ENCODE data around the gene ACSL3.
"Not testable (repeated sequence)": the region's sequence is repeated elsewhere in the genome, so short reads cannot be mapped to it uniquely, and the experiment has no call there.

ACSL3 gene

DNA sequence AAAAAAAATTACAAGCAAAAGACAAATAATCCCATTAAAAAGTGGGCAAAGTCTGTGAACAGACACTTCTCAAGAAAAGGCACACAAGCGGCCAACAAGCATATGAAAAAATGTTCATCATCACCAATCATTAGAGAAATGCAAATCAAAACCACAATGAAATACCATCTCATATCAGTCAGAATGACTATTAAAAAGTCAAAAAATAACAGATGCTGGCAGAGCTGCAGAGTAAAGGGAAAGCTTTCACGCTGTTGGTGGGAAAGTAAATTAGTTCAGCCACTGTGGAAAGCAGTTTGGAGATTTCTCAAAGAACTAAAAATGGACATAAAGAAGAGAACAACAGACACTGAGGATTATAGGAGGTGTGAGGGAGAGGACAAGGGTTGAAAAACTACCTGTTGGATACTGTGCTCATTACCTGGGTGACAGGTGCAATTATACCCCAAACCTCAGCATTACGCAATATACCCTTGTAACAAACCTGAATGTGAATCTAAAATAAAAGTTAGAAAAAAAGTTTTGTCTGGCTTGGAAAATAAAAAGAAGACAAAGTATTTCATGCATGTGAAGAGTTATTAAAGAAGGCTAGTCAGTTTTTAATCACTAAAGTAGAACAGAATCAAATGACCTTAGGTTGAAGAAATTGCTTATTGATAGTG lies 8.7 kb upstream of the ACSL3 start:
- DNase-seq (ENCODE audit: low read depth in 2 of 2) = no peak

DNA sequence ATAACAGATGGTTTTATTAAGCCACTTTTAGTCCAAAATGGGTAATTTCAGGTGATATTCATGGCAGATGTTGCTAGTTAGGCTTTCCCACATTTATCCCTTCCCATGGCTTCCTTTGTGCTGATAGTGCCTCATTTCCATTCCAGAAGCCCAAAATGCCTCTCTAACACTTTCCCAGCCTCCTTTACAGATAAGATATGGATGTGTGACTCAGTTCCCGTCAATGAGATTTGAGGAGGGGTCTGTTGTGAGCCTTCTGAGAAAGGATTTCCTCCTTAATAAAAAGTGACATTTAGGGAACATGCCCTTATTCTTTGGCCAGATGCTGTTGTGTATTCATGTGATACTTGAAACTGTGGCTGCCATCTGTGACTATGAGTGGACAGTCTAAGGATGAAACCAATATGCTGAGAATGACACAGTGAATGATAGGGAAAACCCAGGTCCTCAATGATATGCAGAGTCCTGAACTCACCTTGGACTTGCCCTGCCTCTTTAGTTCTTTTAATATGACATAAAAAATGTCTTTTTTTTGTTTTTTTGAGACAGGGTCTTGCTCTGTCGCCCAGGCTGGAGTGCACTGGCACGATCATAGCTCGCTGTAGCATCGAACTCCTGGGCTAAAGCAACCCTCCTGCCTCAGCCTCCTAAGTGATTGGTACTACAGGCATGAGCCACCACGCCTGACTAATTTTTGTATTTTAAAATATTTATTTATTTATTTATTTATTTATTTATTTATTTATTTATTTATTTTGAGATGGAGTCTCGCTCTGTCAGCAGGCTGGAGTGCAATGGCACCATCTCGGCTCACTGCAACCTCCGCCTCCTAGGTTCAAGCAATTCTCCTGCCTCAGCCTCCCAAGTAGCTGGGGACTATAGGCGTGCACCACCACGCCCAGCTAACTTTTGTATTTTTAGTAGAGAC lies 5.8 kb upstream of the ACSL3 start:
- DNase-seq (ENCODE audit: low read depth in 2 of 2) = no peak

DNA sequence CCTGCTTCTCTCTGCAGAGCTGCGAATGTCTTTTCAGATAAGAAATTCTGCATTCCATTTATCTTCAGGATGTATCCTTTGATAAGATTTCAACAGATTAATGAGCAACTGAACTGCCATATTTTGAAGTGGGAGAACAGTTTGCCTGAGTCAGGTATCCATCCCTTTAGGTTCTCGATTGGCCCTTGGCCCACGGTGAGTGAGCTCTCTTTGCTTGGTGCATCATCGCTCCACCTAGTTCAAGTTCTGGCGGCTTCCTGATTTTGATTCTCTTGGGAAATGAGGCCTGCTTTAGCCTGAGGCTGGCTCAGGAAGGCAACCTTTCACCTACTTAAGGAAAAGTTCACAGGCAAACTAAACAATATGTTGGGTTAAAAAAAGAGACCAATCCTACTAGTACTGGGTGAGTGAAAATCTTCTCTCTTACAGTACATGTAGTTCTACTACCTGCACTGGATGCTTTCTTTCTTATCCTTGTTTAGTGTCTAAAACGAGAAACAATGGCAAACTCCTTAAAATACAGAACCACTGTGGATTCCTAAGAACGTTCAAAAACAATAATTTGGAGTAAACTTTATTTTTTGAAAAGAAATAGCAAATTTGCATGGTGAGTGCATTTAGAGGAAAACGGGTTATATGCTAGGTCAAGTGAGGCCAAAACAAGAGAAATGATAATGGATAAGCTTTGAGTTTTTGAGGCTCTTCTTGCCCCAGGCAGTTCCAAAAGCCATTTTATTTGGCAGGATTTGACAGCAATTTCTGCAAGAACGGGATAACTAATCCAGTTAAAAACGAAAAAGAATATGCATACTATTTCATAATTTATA lies 837 bp upstream of the ACSL3 start:
- no peak for DNase-seq (ENCODE audit: low read depth in 2 of 2)

DNA sequence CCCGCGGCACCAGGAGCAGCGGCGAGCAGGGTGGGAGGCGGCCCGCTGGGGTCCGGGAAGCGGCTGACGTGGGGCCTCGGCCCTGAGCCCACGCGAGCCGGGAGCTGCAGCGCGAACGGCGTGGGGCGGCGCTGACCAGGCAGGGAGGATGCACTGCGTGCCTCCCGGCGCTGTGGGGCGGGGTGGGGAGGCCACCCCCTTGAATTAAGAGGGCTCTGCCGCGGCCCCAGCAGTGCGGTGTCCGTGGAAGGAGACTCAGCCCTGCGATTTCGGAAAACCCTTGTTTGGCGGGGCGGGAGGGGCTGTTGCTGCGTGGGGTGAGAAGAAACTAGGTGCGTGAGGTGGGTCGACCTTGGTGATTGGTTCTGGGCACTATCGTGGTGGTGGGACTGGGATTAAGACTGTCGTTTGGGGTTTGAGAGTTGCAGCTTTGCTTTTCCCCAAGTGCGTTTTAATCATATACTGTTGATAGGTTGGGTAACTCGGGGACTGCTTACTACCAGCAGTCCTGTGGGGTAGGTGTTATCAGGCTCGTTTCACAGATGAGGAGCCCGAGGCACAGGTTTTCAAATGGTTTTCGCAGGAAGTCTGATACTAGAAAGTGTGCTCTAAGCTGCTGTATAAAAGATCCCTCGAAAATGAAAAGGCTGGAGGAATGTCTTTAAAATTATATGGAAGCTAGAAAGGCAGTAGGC lies 722 bp downstream of the ACSL3 start:
- DNase-seq (ENCODE audit: low read depth in 2 of 2) = peak in 1 of 2 donors; percentile 10

DNA sequence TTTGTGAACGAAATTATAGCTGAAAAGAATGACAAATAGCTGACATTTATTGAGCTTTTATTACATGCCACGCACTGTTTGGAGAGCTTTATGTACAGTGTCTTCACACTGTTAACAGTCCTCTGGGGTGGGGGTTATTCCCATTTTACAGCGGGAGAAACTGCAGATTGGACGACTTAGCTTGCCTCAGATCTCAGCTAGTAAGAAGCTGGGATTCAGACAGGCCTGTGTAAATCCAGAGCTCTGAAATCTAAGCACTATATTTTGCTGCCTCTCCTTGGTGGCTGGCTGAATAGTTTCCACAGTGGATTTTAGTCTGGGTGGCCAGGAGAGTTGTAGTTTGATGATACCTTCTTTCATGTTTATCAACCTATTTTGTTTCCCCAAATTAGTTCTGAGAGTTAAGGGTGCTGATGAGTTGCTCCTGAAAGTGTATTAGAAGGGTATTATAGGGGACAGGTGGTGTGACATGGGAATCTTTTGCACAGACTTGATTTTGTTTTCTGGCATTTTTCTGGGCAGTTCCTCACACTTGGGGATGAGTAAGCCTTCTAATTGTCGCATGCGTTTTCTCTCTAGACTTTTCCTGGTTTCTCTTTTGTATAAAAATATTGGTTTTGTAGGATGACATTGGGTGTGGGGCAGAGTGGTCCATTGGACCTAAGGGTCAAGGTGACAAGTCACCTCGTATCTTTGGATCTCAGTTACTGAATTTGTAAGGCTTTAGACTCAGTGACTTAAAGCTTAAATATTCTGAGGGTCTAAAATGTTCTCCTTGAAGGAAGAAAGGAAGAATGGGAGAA lies 1.5 kb downstream of the ACSL3 start:
- DNase-seq (ENCODE audit: low read depth in 2 of 2) = no peak

DNA sequence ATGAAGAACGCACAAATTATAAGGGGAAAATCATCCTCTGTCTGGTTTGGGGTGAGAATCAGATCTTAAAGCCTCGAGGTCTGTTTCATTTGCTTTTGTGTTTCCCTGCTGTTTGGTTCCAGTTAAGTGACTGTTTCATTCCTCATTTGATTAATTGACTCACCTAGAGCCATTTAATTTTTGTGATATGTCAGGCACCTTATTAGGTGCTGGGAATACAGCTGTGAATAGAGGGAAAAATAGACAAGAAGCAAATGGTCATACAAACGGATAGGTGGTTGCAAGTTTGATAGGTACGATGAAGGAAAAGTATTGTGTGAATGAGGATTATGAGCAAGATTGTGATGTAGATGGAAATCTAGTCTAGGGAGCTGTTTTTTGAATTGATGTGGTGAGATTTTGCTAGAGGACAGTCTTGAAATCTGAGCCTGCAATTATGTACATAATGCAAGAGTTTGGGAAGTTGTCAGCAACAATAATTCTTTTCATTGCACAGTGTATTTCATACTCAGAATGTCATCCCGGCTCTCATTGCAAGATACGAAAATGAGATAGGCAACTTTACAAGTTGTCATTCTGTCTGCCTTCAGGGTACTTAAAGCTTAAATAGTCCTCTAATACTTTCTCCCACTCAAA lies 2.2 kb downstream of the ACSL3 start:
- DNase-seq (ENCODE audit: low read depth in 2 of 2) = no peak

DNA sequence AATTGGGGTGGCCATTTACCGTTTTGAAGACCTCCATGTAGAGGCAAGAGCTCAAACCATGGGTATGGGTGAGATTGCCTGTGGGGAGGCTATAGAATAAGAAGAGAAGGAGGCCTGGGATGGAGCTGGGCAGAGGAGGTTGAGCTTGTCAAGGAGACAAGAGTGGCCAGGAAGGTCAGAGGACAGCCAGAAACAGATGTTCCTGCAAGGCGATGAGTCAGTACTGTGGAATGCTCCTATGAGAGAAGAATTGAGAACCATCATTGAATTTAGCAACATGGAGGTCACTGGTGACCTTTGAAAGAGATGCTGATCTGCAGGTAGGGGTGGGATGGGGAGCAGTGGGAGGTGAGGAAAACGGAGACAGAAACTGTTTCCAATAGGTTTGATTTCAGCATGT lies 3.5 kb downstream of the ACSL3 start:
- no peak for DNase-seq (ENCODE audit: low read depth in 2 of 2)

DNA sequence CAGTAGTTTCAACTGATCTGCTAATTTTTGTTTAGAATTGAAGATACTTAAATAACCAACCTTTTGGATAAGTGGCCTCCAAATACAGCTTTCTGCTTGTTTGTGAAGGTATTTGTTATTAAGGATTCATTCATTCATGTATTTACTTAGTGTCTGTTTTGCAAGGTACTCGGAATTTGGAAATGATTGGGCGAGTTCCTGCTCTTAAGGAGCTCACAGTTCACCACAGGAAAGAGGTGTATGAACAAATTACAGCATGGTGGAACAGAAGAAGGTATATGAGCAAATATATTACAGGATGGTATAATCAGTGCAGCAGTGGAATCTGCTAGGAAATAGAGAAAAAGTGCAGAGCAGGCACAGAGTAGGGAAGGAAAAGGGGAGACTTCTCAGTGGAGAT lies 4.5 kb downstream of the ACSL3 start:
- no peak for DNase-seq (ENCODE audit: low read depth in 2 of 2)

DNA sequence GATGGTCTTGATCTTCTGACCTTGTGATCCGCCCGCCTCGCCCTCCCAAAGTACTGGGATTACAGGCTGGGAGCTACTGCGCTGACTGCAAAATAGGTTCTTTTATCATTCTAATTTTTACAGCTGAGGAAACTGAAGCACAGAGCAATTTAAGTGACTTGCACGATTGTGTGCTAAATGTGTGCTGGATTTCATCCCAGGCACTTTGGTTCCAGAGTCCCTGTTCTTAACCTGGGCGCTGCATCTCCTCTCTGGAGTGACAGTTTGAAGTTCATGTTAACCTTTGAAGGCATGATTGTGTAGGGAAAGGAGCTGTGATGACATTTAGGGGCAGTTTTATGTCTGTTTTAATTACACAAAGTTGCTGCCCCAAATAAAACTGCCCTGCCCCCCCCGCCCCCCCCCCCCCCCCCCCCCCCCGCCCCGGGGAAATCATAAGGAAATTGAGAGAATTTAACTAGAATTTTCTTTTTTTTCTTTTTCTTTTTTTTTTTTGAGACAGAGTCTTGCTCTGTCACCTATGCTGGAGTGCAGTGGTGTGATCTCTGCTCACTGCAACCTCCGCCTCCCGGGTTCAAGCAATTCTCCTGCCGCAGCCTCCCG lies 5.6 kb downstream of the ACSL3 start:
- DNase-seq (ENCODE audit: low read depth in 2 of 2) = no peak

DNA sequence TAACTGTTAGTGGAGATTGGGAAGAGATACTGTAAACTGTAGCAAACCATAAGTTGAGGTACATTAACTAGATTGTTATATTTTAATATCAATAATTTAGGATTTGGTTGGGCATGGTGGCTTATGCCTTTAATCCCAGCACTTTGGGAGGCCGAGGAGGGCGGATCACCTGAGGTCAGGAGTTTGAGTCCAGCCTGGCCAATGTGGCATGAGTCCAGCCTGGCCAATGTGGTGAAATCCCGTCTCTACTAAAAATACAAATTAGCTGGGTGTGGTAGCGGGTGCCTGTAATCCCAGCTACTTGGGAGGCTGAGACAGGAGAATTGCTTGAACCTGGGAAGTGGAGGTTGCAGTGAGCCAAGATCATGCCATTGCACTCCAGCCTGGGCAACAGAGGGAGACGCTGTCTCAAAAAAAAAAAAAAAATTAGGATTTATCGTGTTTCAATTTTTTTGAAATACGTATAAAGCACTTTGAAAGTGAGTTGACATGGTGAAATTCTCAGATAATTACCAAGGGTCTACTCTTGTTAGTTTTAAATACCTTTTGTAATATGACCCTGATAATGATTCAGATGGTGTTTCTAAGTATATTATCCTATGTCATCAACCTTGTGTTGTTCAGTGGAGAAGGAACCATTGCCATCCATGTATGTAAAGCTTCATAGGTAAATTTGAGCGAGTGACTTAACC lies 7.9 kb downstream of the ACSL3 start:
- not testable (repeated sequence) for DNase-seq (ENCODE audit: low read depth in 2 of 2)

DNA sequence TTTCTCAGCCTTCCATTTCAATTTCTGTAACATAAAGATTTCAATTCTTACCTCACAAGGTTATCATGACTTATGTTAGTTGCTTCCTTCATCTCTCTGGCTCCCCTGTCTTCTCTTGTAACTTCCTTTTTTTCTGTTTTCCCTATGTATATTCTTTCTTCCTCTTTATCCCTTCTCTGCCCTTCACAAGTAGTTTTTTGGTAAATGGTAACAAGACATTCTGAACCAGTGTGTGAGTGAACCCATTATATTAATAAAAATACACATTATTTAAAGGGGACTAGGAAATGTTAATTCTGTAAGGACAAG lies 8.4 kb downstream of the ACSL3 start:
- DNase-seq (ENCODE audit: low read depth in 2 of 2) = no peak

DNA sequence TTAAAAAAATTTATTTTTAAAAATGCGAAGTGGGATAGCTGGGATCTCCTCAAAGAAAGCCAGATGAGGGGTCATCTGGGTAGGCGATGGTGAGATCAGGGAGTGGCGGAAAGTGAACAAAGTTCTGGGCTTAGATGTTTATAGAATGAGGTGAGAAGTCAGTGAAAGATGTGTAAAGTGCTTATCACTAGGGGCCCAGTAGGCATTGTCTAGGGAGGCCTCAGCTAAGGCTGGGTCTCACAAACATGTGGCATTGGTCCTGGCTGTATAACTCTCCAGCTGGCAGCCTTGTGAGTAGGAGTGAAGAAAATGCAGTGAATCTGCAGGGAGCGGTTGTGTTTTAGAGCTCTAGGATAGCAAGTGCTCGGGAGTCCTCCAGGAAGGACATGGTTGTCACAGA lies 10.5 kb downstream of the ACSL3 start:
- no peak for DNase-seq (ENCODE audit: low read depth in 2 of 2)

DNA sequence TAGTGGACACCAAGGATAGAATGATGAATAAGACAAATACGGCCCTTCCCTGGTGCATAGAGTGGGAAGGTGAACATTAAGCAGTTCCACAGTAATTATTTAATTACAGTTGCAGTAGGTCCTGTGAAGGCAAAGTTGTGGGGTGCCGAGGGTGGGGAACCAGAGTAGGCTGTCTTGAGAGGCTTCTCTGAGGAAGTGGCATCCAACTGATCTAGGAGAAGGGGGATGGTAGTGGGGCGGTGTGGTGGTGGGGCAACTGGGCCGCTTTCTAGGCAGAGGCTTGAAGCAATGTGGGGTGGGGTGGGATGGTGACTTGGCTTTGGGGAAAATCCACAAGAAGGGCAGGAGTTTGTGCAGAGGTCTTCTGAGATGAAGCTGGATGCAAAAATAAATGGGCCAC lies 11.7 kb downstream of the ACSL3 start:
- no peak for DNase-seq (ENCODE audit: low read depth in 2 of 2)

DNA sequence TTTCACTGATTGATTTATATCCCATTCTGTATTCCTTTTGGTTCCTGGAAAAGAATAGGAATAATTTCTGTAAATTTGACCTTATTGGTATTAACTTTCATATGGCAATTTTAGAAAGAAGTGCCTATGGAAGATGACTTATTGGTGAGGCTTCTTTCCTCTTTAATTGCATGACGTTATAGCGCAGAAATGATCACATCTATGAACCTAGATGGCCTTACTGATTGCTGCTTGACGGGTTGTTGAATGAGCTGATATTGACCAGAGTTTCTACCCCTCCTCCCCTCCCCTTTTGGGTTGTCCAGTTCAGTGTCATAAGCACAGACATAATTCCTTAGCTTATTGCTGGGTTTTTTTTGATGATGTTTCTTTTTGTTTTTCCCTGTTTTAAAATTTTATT lies 14.6 kb downstream of the ACSL3 start:
- DNase-seq (ENCODE audit: low read depth in 2 of 2) = no peak

DNA sequence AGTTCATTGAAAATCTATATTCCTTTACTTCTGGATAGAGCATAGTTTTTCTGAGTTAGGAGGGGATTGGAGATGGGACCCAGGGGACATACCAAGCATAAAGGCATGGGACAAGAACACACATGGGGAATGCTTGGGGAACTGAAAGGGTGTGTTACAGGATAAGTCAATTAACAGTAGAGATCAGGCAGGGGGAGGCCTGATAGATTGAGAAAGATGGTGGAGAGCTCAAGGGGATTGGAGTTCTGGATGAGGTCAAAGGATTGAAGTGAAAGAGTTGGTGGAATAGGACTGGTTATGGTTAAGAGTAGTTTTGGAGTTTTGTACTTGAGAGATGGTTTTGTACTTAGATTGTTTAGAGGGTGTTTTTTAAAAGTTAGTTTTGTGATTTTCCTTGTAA lies 16.1 kb downstream of the ACSL3 start:
- no peak for DNase-seq (ENCODE audit: low read depth in 2 of 2)

DNA sequence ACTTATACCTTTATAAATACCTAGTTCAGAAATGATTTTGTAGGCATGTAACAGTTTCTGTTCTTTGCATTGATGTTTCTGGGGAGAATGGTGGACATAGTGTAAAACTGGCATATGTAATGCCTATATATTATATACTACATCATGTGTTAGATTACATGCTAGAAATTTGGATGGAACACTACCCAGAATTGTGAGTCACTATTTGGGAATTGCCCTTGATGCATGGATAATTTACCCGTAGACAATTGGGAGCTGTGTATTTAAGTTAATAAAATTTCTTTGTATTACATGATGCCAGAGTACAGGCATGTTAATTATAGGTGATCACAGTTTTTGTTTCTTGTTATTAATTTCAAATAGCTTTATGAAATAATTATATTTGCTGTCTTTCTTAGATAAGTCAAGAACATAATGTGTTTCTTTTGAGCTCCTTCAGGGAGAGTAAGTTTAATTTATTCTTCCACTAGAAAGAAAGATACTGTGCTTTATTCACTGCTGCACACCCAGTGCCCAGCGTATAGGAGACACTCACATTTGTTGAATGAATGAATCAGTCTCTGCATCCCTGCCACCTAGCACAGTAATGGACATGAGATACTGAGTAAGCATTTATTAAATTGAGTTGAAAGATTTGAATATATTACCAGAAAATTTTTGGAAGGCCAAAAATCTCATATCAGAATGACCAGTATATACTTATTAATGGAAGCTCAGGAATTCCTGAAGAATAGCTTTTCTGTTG lies 16.9 kb downstream of the ACSL3 start:
- no peak for DNase-seq (ENCODE audit: low read depth in 2 of 2)

DNA sequence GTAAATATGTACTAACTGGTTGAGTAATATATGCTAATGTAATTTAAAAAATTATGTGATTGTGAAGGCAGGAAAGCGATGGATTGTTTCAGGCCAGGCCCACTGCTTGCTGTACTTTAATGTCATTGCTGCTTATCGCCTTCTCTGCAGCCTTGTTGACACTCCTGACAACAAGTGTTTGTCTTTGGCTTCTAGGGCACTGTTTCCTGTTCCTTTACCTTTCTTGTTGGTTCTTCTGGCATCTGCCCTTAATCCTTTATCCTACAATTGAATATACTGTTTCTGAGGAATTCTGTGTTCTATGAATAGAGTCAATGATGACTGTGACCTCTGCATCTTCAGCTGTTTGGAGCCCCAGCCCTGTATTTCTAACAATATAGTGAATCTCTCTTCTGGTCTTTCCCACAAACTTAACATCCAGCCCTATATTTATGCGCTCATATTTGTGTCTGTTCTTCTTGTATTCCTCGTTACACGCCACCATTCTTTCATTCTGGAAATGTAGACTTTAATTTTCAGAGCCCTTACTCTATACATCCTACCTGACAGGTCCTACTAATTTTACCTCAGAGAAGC lies 17.6 kb downstream of the ACSL3 start:
- no peak for DNase-seq (ENCODE audit: low read depth in 2 of 2)

DNA sequence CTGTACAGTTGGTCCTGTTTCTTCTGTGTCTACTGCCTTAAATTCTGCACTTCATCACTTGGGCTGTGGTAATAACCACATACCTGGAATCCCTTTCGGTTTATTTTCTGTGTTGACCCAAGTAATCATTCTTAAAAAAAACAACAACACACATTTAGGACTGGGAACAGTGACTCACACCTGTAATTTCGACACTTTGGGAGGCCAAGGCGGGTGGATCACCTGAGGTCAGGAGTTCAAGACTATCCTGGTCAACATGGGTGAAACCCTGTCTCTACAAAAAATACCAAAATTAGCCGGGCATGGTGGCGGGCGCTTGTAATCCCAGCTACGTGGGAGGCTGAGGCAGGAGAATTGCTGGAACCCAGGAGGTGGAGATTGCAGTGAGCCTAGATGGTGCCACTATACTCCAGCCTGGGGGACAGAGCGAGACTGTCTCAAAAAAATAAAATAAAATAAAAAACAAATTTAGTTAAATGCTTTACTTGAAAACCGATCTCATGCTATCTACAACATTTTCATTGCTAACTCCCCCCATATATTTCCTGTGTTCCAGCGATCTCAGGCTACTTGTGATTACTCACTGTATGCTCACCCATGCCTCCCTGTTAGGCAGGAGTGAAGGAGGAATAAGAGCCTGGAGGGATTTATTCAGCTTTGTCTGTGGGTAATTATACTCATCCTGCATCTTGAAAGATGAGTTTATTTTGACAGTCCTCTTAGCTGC lies 18.2 kb downstream of the ACSL3 start:
- no peak for DNase-seq (ENCODE audit: low read depth in 2 of 2)

Measured in stimulated activated CD8-positive, alpha-beta memory T cell treated with anti-CD3 and anti-CD28 coated beads, Interleukin-2, amount 100 ng/mL, for 1 hour (primary cell).